Right renal cortex interstitium (tissue), 3 donors: Measurements from ENCODE around the gene FCN1. TPM values are rescaled to one million over a fixed set of nuclear protein-coding genes. Genes with fewer than 3 reads are reported as not detected.

Experiments used
- DNase-seq, 3 donors: peaks; one replicate each; pipeline ENCODE4 v3.0.0-alpha.2; 2013; ENCODE audit warnings: low read depth in 3 of 3, low spot score in 2 of 3
- polyA plus RNA-seq, 3 donors: library from polyadenylated mRNA; unstranded; fragments of 120-200 nt; gene quantifications; one replicate each; pipeline ENCODE4 v1.2.1, GENCODE V29; 2013; ENCODE audit not compliant: insufficient read length in 3 of 3

The FCN1 gene
- polyA plus RNA-seq, 3 donors, result 2.6 to 3.2 (median 2.8) TPM

- no peak for DNase-seq
Measured at GRCh38 chr9:134951994-134952393, 34.3 kb upstream of the FCN1 start.

GRCh38 chr9:134951461-134951860, 33.7 kb upstream of the FCN1 start:
- no peak for DNase-seq

GRCh38 chr9:134950386-134951210, 32.9 kb upstream of the FCN1 start:
- DNase-seq, result no peak

GRCh38 chr9:134949681-134950385, 32.1 kb upstream of the FCN1 start:
- no peak for DNase-seq

- no peak for DNase-seq
Measured at GRCh38 chr9:134948149-134948548, 30.4 kb upstream of the FCN1 start.

- DNase-seq, result no peak
Measured at GRCh38 chr9:134947265-134947955, 29.7 kb upstream of the FCN1 start.

- DNase-seq, result no peak
Measured at GRCh38 chr9:134946663-134947062, 29.0 kb upstream of the FCN1 start.

GRCh38 chr9:134945509-134946275, 28.0 kb upstream of the FCN1 start:
- DNase-seq, result no peak

- DNase-seq, result no peak
Measured at GRCh38 chr9:134944916-134945315, 27.2 kb upstream of the FCN1 start.

- DNase-seq, result no peak
Measured at GRCh38 chr9:134944351-134944802, 26.7 kb upstream of the FCN1 start.

- DNase-seq, result no peak
Measured at GRCh38 chr9:134943836-134944235, 26.1 kb upstream of the FCN1 start.

GRCh38 chr9:134943411-134943810, 25.7 kb upstream of the FCN1 start:
- no peak for DNase-seq

- DNase-seq, result no peak
Measured at GRCh38 chr9:134942788-134943184, 25.1 kb upstream of the FCN1 start.

GRCh38 chr9:134942011-134942787, 24.5 kb upstream of the FCN1 start:
- no peak for DNase-seq

GRCh38 chr9:134940236-134941208, 22.8 kb upstream of the FCN1 start:
- DNase-seq, result no peak

- DNase-seq, result no peak
Measured at GRCh38 chr9:134939836-134940235, 22.1 kb upstream of the FCN1 start.

- no peak for DNase-seq
Measured at GRCh38 chr9:134939080-134939733, 21.5 kb upstream of the FCN1 start.
